HL-60/S4 treated with phorbol 12-myristate 13-acetate at 8.2 ng/mL for 4 days and 3 days (cell line): Measurements from ENCODE around the gene TERF2IP.

ENCODE experiments used
- in situ Hi-C: fragments of 300-500 bp; cut with MboI; formaldehyde crosslinking; loops from 2 replicates; pipeline ENCODE4 v1.15.0; 2022; ENCODE audit warnings: low sequenced_read_pairs

The TERF2IP gene

GRCh38 chr16:75632857-75633256, 14.7 kb upstream of the TERF2IP start:
- in situ Hi-C loops: no loop called here

GRCh38 chr16:75635036-75635435, 12.5 kb upstream of the TERF2IP start:
- in situ Hi-C loops: no loop called here

- in situ Hi-C loops: no loop called here
Measured at GRCh38 chr16:75640598-75640997, 7.0 kb upstream of the TERF2IP start.

GRCh38 chr16:75644240-75645012, 3.1 kb upstream of the TERF2IP start:
- in situ Hi-C loops: no loop called here

GRCh38 chr16:75647112-75647491, 471 bp upstream of the TERF2IP start:
- in situ Hi-C loops: no loop called here

GRCh38 chr16:75648265-75649076, 898 bp downstream of the TERF2IP start:
- in situ Hi-C loops: no loop called here

GRCh38 chr16:75653922-75654321, 6.3 kb downstream of the TERF2IP start:
- in situ Hi-C loops: no loop called here

- in situ Hi-C loops: no loop called here
Measured at GRCh38 chr16:75658175-75658574, 10.6 kb downstream of the TERF2IP start.

GRCh38 chr16:75660321-75660720, 12.7 kb downstream of the TERF2IP start:
- in situ Hi-C loops: no loop called here

- in situ Hi-C loops: no loop called here
Measured at GRCh38 chr16:75660726-75661302, 13.2 kb downstream of the TERF2IP start.

GRCh38 chr16:75667503-75667902, 19.9 kb downstream of the TERF2IP start:
- in situ Hi-C loops: no loop called here

GRCh38 chr16:75676909-75677308, 29.3 kb downstream of the TERF2IP start, which contains the start of gene CPHXL2:
TSS of gene CPHXL2 (minus strand) at chr16:75677009. CDS start at chr16:75676999, 10 bp downstream.
- in situ Hi-C loops: no loop called here

- in situ Hi-C loops: no loop called here
Measured at GRCh38 chr16:75679366-75679765, 31.8 kb downstream of the TERF2IP start.

- in situ Hi-C loops: no loop called here
Measured at GRCh38 chr16:75682308-75682707, 34.7 kb downstream of the TERF2IP start.

GRCh38 chr16:75687361-75687760, 39.8 kb downstream of the TERF2IP start:
- in situ Hi-C loops: no loop called here

- in situ Hi-C loops: no loop called here
Measured at GRCh38 chr16:75695708-75696107, 48.1 kb downstream of the TERF2IP start.

GRCh38 chr16:75697571-75697970, 50.0 kb downstream of the TERF2IP start:
- in situ Hi-C loops: no loop called here

- in situ Hi-C loops: no loop called here
Measured at GRCh38 chr16:75701361-75701760, 53.8 kb downstream of the TERF2IP start, which contains the start of gene DUXB. TSS of gene DUXB (minus strand) at chr16:75701461. CDS start at chr16:75701418, 43 bp downstream.

- in situ Hi-C loops: no loop called here
Measured at GRCh38 chr16:75702242-75702641, 54.7 kb downstream of the TERF2IP start.

GRCh38 chr16:75703306-75703705, 55.7 kb downstream of the TERF2IP start:
- in situ Hi-C loops: no loop called here
